Mesenchymal stem cell (in vitro differentiated cells and primary cell): ENCODE data around the gene MBD3L2B. TPM values are rescaled to one million over a fixed set of nuclear protein-coding genes. Genes with fewer than 3 reads are reported as not detected.
A peak's percentile ranks its signal among the peaks of the same experiment; 100 is the strongest.
"Not testable (repeated sequence)": the region's sequence is repeated elsewhere in the genome, so short reads cannot be mapped to it uniquely, and the experiment has no call there.

Experiments
- DNase-seq: peaks from one replicate; pipeline ENCODE4 v3.0.0-alpha.2; 2013
- H2AFZ ChIP-seq: one replicate; pipeline ENCODE4 v1.6.1; 2013; ENCODE audit warnings: low read depth, mild to moderate bottlenecking, control low read depth, inconsistent platforms, low read length, moderate library complexity
- H2AK5ac ChIP-seq: 2 replicates; pipeline ENCODE4 v1.6.1; 2013; ENCODE audit warnings: low read length, moderate library complexity, mild to moderate bottlenecking, inconsistent platforms; ENCODE audit not compliant: severe bottlenecking
- H2BK120ac ChIP-seq: one replicate; pipeline ENCODE4 v1.6.1; 2013; ENCODE audit warnings: low read depth, mild to moderate bottlenecking, inconsistent platforms, low read length, moderate library complexity
- H2BK12ac ChIP-seq, 2 experiments: one replicate each; pipeline ENCODE4 v1.6.1; 2013; ENCODE audit warnings: inconsistent platforms in 2 of 2, low read length in 2 of 2, mild to moderate bottlenecking in 2 of 2, moderate library complexity in 2 of 2, control low read depth in 1 of 2
- H2BK15ac ChIP-seq: one replicate; pipeline ENCODE4 v1.6.1; 2013; ENCODE audit warnings: mild to moderate bottlenecking, low read depth, inconsistent platforms; ENCODE audit not compliant: poor library complexity, severe bottlenecking
- H2BK5ac ChIP-seq: 2 replicates; pipeline ENCODE4 v1.6.1; 2013; ENCODE audit warnings: low read depth, mild to moderate bottlenecking, low read length, control low read depth, inconsistent platforms; ENCODE audit not compliant: poor library complexity, severe bottlenecking
- H3K14ac ChIP-seq, 2 experiments: one replicate each; pipeline ENCODE4 v1.6.1; 2013; ENCODE audit warnings: inconsistent platforms in 2 of 2, low read length in 2 of 2, control low read depth in 1 of 2, mild to moderate bottlenecking in 1 of 2, moderate library complexity in 1 of 2
- H3K18ac ChIP-seq, 2 experiments: one replicate each; pipeline ENCODE4 v1.6.1; 2013; ENCODE audit warnings: inconsistent platforms in 2 of 2, low read length in 2 of 2, control low read depth in 1 of 2, low read depth in 1 of 2, mild to moderate bottlenecking in 1 of 2
- H3K23ac ChIP-seq, 2 experiments: one replicate each; pipeline ENCODE4 v1.6.1; 2013; ENCODE audit warnings: inconsistent platforms in 2 of 2, low read length in 2 of 2, mild to moderate bottlenecking in 2 of 2, moderate library complexity in 2 of 2, control low read depth in 1 of 2
- H3K27ac ChIP-seq: 2 replicates; pipeline ENCODE4 v1.5.1; 2013; ENCODE audit warnings: mild to moderate bottlenecking, moderate library complexity, low read length, control low read depth, inconsistent platforms; ENCODE audit not compliant: poor library complexity, severe bottlenecking
- H3K27me3 ChIP-seq, 2 experiments: 2 replicates each; pipeline versions ENCODE4 v1.6.1 to v1.7.0; 2013; ENCODE audit warnings: low read length in 2 of 2, mild to moderate bottlenecking in 2 of 2, moderate library complexity in 2 of 2, control low read depth in 1 of 2, inconsistent platforms in 1 of 2; ENCODE audit not compliant: control insufficient read depth in 1 of 2, insufficient read depth in 1 of 2
- H3K36me3 ChIP-seq, 2 experiments: 2 replicates each; pipeline versions ENCODE4 v1.6.1 to v1.7.0; 2013; ENCODE audit warnings: low read length in 2 of 2, control low read depth in 1 of 2, inconsistent platforms in 1 of 2, low read depth in 1 of 2, mild to moderate bottlenecking in 1 of 2; ENCODE audit not compliant: insufficient read depth in 2 of 2, control insufficient read depth in 1 of 2
- H3K4ac ChIP-seq, 2 experiments: one replicate each; pipeline ENCODE4 v1.6.1; 2013; ENCODE audit warnings: inconsistent platforms in 2 of 2, low read length in 2 of 2, mild to moderate bottlenecking in 2 of 2, moderate library complexity in 2 of 2, control low read depth in 1 of 2, low read depth in 1 of 2
- H3K4me1 ChIP-seq: 2 replicates; pipeline ENCODE4 v1.6.1; 2013; ENCODE audit warnings: low read depth, low read length, control low read depth; ENCODE audit not compliant: control insufficient read depth, insufficient read depth
- H3K4me2 ChIP-seq: 2 replicates; pipeline ENCODE4 v1.6.1; 2013; ENCODE audit warnings: low read length, mild to moderate bottlenecking, inconsistent platforms; ENCODE audit not compliant: poor library complexity, severe bottlenecking
- H3K4me3 ChIP-seq, 2 experiments: 2 replicates each; pipeline versions ENCODE4 v1.5.1 to v1.7.0; 2013; ENCODE audit warnings: low read length in 2 of 2, mild to moderate bottlenecking in 2 of 2, control low read depth in 1 of 2, low read depth in 1 of 2; ENCODE audit not compliant: insufficient read depth in 1 of 2
- H3K79me1 ChIP-seq: replicated peaks from 2 replicates; pipeline ENCODE4 v1.6.1; 2013; ENCODE audit warnings: mild to moderate bottlenecking, control low read depth, low read length, inconsistent platforms; ENCODE audit not compliant: poor library complexity, severe bottlenecking
- H3K9ac ChIP-seq: 2 replicates; pipeline ENCODE4 v1.7.0; 2013; ENCODE audit warnings: mild to moderate bottlenecking, low read length, moderate library complexity
- H3K9me3 ChIP-seq: 2 replicates; pipeline ENCODE4 v1.7.0; 2013; ENCODE audit warnings: mild to moderate bottlenecking, low read length; ENCODE audit not compliant: control insufficient read depth
- H4K8ac ChIP-seq: one replicate; pipeline ENCODE4 v1.6.1; 2013; ENCODE audit warnings: inconsistent platforms, mild to moderate bottlenecking, low read length, moderate library complexity
- H4K91ac ChIP-seq: one replicate; pipeline ENCODE4 v1.6.1; 2013; ENCODE audit warnings: mild to moderate bottlenecking, low read length, inconsistent platforms
- WGBS: methylation state at CpG from one replicate; pipeline ENCODE4 v1.1.7; 2013; ENCODE audit warnings: mixed read lengths; 5-methylcytosine and 5-hydroxymethylcytosine counted together
- polyA plus RNA-seq, 2 experiments: library from polyadenylated mRNA; stranded (reverse); fragments of 200-250 nt; gene quantifications; one replicate each; pipeline ENCODE4 v1.2.3, GENCODE V29; 2013

MBD3L2B gene
- polyA plus RNA-seq (2013, experiment 1 of 2) = not detected
- not detected for polyA plus RNA-seq (2013, experiment 2 of 2)

DNA sequence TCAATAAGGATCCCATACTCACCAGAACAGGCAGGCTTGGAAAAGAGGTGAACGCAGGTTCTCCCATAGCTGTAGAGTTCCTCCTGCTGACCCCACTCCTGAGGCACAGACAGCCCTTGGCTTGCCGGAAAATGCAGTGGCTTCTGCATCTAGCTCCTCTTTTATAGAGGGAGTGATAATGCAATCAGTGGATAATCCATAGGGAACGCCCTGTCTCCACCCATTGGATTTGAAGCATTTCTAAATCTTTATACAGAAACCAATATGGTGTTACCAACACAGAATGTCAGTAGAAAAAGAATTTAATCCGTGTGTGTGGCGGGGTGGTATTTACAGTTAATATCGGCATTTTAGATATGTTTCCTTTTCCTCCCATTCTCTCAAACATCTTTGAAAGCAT lies at the start of gene MBD3L2B:
Gene MBD3L2B (minus strand): TSS at position 101 of the 400 bp plus-strand sequence. CDS start 34 bp downstream, at position 67.
- not testable (repeated sequence) for H2BK12ac ChIP-seq, H3K27ac ChIP-seq, H3K9ac ChIP-seq, H4K91ac ChIP-seq, H4K8ac ChIP-seq, H3K18ac ChIP-seq, H2AFZ ChIP-seq, H3K4me1 ChIP-seq, H3K4ac ChIP-seq, H2AK5ac ChIP-seq, H2BK15ac ChIP-seq, H3K23ac ChIP-seq, DNase-seq, H3K14ac ChIP-seq, H2BK5ac ChIP-seq, H3K4me3 ChIP-seq, H3K36me3 ChIP-seq, H3K79me1 ChIP-seq, H3K27me3 ChIP-seq, H2BK120ac ChIP-seq, H3K9me3 ChIP-seq, H3K4me2 ChIP-seq
- WGBS = no CpG with 5 or more reads among the region's 6 CpGs

DNA sequence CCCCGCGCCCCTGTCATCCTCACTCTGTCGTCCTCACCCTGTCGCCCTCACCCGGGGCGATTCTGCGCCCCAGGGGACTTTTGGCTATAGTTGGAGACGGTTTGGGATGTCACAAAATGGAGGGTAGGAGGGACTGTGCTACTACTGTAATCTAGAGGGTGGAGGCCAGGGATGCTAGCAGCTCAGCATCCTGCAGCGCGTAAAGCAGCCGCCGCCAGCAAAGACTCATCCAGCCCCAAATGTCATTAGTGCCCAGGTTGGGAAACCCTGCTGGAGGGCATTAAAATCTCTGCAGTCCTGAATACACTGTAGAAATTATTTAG lies 48.6 kb upstream of the MBD3L2B start:
- Histone ChIP-seq H3K23ac (no peak overlapping the region), H3K79me1 (peaks cover 28% of the 10 kb centered on the region), H3K4me2 (peak overlapping the region; percentile 73), H2BK12ac (no peak overlapping the region), H2BK15ac (peak overlapping the region; percentile 48), H3K27ac (peak overlapping the region; percentile 85), H3K9me3 (peaks cover 29% of the 10 kb centered on the region), H3K9ac (peak overlapping the region; percentile 94), H4K8ac (peak overlapping the region; percentile 96), H3K14ac (peak overlapping the region in 1 of 2 experiments; percentile 47), H3K4me1 (peaks cover 2% of the 10 kb centered on the region), H2BK5ac (no peak overlapping the region), H2AFZ (peak overlapping the region; percentile 62), H2BK120ac (no peak overlapping the region), H3K4me3 (peak overlapping the region; percentile 90 to 95), H4K91ac (peak overlapping the region; percentile 56), H3K18ac (peak overlapping the region; percentile 79 to 93), H3K27me3 (no peaks in the 10 kb centered on the region), H3K36me3 (peaks cover 34 to 37% of the 10 kb centered on the region in 2 experiments), H2AK5ac (no peak overlapping the region), H3K4ac (peak overlapping the region; percentile 64 to 83)
- 0% methylated on average over 9 of the region's 12 CpGs for WGBS
- DNase-seq = no peak

GRCh38 chr19:7069042-7069903 lies 48.0 kb upstream of the MBD3L2B start, which contains the start of gene ZNF557:
TSS of gene ZNF557 (plus strand) at chr19:7069703. CDS start at chr19:7075075, 5,372 bp downstream.
- Histone ChIP-seq H3K27ac (peak within 1 kb of the TSS; percentile 85), H2BK15ac (peak within 1 kb of the TSS; percentile 100), H3K27me3 (no peaks in the 10 kb centered on the region), H2BK12ac (no peak within 1 kb of the TSS), H4K8ac (peak within 1 kb of the TSS; percentile 99), H3K14ac (peak within 1 kb of the TSS in 1 of 2 experiments; percentile 47), H3K4me2 (peak within 1 kb of the TSS; percentile 73), H2BK5ac (peak within 1 kb of the TSS; percentile 92), H2AFZ (peak within 1 kb of the TSS; percentile 79), H3K9me3 (peaks cover 26% of the 10 kb centered on the region), H3K4me3 (peak within 1 kb of the TSS; percentile 90 to 95), H3K23ac (no peak within 1 kb of the TSS), H3K4me1 (peaks cover 2% of the 10 kb centered on the region), H3K4ac (peak within 1 kb of the TSS; percentile 64 to 83), H2AK5ac (no peak within 1 kb of the TSS), H3K9ac (peak within 1 kb of the TSS; percentile 94), H3K18ac (peak within 1 kb of the TSS; percentile 79 to 100), H3K79me1 (peaks cover 25% of the 10 kb centered on the region), H4K91ac (peak within 1 kb of the TSS; percentile 98), H3K36me3 (peaks cover 28 to 33% of the 10 kb centered on the region in 2 experiments), H2BK120ac (peak within 1 kb of the TSS; percentile 94)
- DNase-seq = peak; percentile 98
- WGBS = 2% methylated on average over 51 of the region's 56 CpGs

DNA sequence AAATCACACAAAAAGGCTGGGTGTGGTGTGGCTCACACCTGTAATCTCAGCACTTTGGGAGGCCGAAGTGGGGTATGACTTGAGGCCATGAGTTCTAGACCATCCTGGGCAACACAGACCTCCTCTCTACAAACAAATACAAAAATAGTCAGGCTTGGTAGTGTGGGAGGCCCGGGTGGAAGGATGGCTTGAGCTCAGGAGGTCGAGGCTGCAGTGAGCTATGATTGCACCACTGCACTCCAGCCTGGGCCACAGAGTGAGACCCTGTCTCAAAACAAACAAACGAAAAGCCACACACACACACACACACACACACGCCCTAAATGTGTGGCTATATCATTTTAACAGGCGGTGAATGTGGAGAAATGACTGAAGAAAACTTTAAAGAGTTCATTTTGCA lies 47.4 kb upstream of the MBD3L2B start:
- no peak overlapping the region for H2BK120ac ChIP-seq
- no peak overlapping the region for H3K4ac ChIP-seq
- H4K91ac ChIP-seq = no peak overlapping the region
- H3K27ac ChIP-seq = no peak overlapping the region
- no peak overlapping the region for H2AFZ ChIP-seq
- H2AK5ac ChIP-seq = no peak overlapping the region
- H3K23ac ChIP-seq = no peak overlapping the region
- H3K18ac ChIP-seq = no peak overlapping the region
- no peak overlapping the region for H3K9ac ChIP-seq
- H3K9me3 ChIP-seq = peaks cover 22% of the 10 kb centered on the region
- peaks cover 23% of the 10 kb centered on the region for H3K79me1 ChIP-seq
- no peak overlapping the region for H2BK5ac ChIP-seq
- no peak overlapping the region for H3K4me2 ChIP-seq
- no peak overlapping the region for H2BK12ac ChIP-seq
- no peak overlapping the region for H3K14ac ChIP-seq
- H3K4me3 ChIP-seq = peak overlapping the region in 1 of 2 experiments; percentile 62
- H3K4me1 ChIP-seq = peaks cover 2% of the 10 kb centered on the region
- H2BK15ac ChIP-seq = no peak overlapping the region
- no peak overlapping the region for H4K8ac ChIP-seq
- H3K36me3 ChIP-seq = peaks cover 22 to 28% of the 10 kb centered on the region in 2 experiments
- DNase-seq = no peak
- 67% methylated on average over 3 of the region's 6 CpGs for WGBS
- H3K27me3 ChIP-seq = no peaks in the 10 kb centered on the region
